Neural cell (in vitro differentiated cells): ENCODE data around the gene TLE4. TPM values are rescaled to one million over a fixed set of nuclear protein-coding genes. Genes with fewer than 3 reads are reported as not detected.
A peak's percentile ranks its signal among the peaks of the same experiment; 100 is the strongest.

Experiments
- H2AFZ ChIP-seq: fragments of 200-600, 300-800 bp; sonication (generic), shearing (Covaris generic); 2 replicates; pipeline ENCODE4 v1.6.0; 2014; ENCODE audit warnings: low read depth, mild to moderate bottlenecking, antibody characterized with exemption, low read length, moderate library complexity
- H3F3A ChIP-seq: fragments of 200-600 bp; shearing (Covaris generic); 2 replicates; pipeline ENCODE4 v1.6.1; 2016; ENCODE audit warnings: mild to moderate bottlenecking, moderate library complexity, mixed read lengths, antibody characterized with exemption, low read length; ENCODE audit not compliant: insufficient read depth, poor library complexity, severe bottlenecking
- H3K27ac ChIP-seq: fragments of 200-600, 300-800 bp; sonication (generic), shearing (Covaris generic); 2 replicates; pipeline ENCODE4 v1.5.1; 2014; ENCODE audit warnings: mild to moderate bottlenecking, low read length, moderate library complexity
- H3K27me3 ChIP-seq: fragments of 300-800, 200-600 bp; sonication (generic), shearing (Covaris generic); 2 replicates; pipeline ENCODE4 v1.6.0; 2014; ENCODE audit warnings: mild to moderate bottlenecking, low read depth, low read length, moderate library complexity; ENCODE audit not compliant: insufficient read depth
- H3K36me3 ChIP-seq: fragments of 300-800, 200-600 bp; sonication (generic), shearing (Covaris generic); 2 replicates; pipeline ENCODE4 v1.5.1; 2014; ENCODE audit warnings: mild to moderate bottlenecking, antibody characterized with exemption, low read length, moderate library complexity; ENCODE audit not compliant: insufficient read depth
- H3K4me2 ChIP-seq: fragments of 300-800, 200-600 bp; sonication (generic), shearing (Covaris generic); 2 replicates; pipeline ENCODE4 v1.6.0; 2014; ENCODE audit warnings: mild to moderate bottlenecking, low read length
- H3K4me3 ChIP-seq: fragments of 300-800, 200-600 bp; sonication (generic), shearing (Covaris generic); 2 replicates; pipeline ENCODE4 v1.5.1; 2014; ENCODE audit warnings: mild to moderate bottlenecking, low read length, moderate library complexity
- H3K79me2 ChIP-seq: fragments of 200-600 bp; shearing (Covaris generic); replicated peaks from 2 replicates; pipeline ENCODE4 v1.6.0; 2014; ENCODE audit warnings: mild to moderate bottlenecking, low read length, moderate library complexity; ENCODE audit not compliant: insufficient read depth
- H3K9ac ChIP-seq: fragments of 300-800, 200-600 bp; sonication (generic), shearing (Covaris generic); 2 replicates; pipeline ENCODE4 v1.6.1; 2016; ENCODE audit warnings: mild to moderate bottlenecking, low read length, mixed read lengths
- H3K9me2 ChIP-seq: fragments of 200-600 bp; shearing (Covaris generic); 2 replicates; pipeline ENCODE4 v1.6.1; 2016; ENCODE audit warnings: mild to moderate bottlenecking, low read length, mixed read lengths; ENCODE audit not compliant: insufficient read depth
- H3K9me3 ChIP-seq: fragments of 200-600, 300-800 bp; sonication (generic), shearing (Covaris generic); 2 replicates; pipeline ENCODE4 v1.6.1; 2016; ENCODE audit warnings: mild to moderate bottlenecking, mixed run types, low read length, moderate library complexity, mixed read lengths
- H4K20me1 ChIP-seq: fragments of 200-600 bp; shearing (Covaris generic); 2 replicates; pipeline ENCODE4 v1.6.1; 2016; ENCODE audit warnings: mild to moderate bottlenecking, mixed run types; ENCODE audit not compliant: insufficient read depth
- CTCF ChIP-seq: fragments of 450-650 bp; IDR thresholded peaks from 2 replicates; pipeline ENCODE4 v1.5.1; 2014; ENCODE audit warnings: antibody characterized with exemption, mild to moderate bottlenecking, moderate library complexity; ENCODE audit not compliant: poor library complexity, severe bottlenecking
- EP300 ChIP-seq: fragments of 450-650 bp; conservative IDR thresholded peaks from 2 replicates; pipeline ENCODE4 v1.6.1; 2014; ENCODE audit warnings: antibody characterized with exemption, mild to moderate bottlenecking, moderate library complexity; ENCODE audit not compliant: poor library complexity, severe bottlenecking
- EZH2 ChIP-seq: fragments of 200-600, 300-800 bp; shearing (Covaris generic), sonication (generic); IDR thresholded peaks from 2 replicates; pipeline ENCODE4 v1.6.1; 2014; ENCODE audit warnings: antibody characterized with exemption, low read length, borderline replicate concordance, mild to moderate bottlenecking; ENCODE audit not compliant: insufficient read depth, poor library complexity, severe bottlenecking
- MXI1 ChIP-seq: fragments of 450-650 bp; conservative IDR thresholded peaks from 2 replicates; pipeline ENCODE4 v1.6.1; 2014; ENCODE audit warnings: antibody characterized with exemption, mild to moderate bottlenecking; ENCODE audit not compliant: poor library complexity, severe bottlenecking
- POLR2AphosphoS5 ChIP-seq: IDR thresholded peaks from 2 replicates; pipeline ENCODE4 v1.6.1; 2012
- RAD21 ChIP-seq: fragments of 450-650 bp; conservative IDR thresholded peaks from 2 replicates; pipeline ENCODE4 v1.6.1; 2014; ENCODE audit warnings: antibody characterized with exemption, mild to moderate bottlenecking, moderate library complexity
- SMC3 ChIP-seq: fragments of 450-650 bp; conservative IDR thresholded peaks from 2 replicates; pipeline ENCODE4 v1.6.1; 2014; ENCODE audit warnings: antibody characterized with exemption, mild to moderate bottlenecking, moderate library complexity; ENCODE audit not compliant: poor library complexity
- TAF1 ChIP-seq: IDR thresholded peaks from 2 replicates; pipeline ENCODE4 v1.6.1; 2012; ENCODE audit warnings: low read depth
- polyA plus RNA-seq: library from polyadenylated mRNA; depleted of rRNA; stranded (reverse); fragments of >200 nt; gene quantifications from 2 replicates; pipeline ENCODE4 v1.2.3, GENCODE V29; 2014
- TF ChIP-seq, protein P1 (sequence below): IDR thresholded peaks from 2 replicates; pipeline ENCODE4 v1.6.1; 2012; ENCODE audit warnings: borderline replicate concordance

TLE4 gene
- polyA plus RNA-seq, 1 donor from 2014 or later = 143 TPM

GRCh38 chr9:79731171-79731890 is 159.6 kb downstream of the TLE4 start:
- peak; percentile 18 for TF ChIP-seq POLR2AphosphoS5
- TF ChIP-seq MXI1 = no peak
- H3K27me3 ChIP-seq = no peaks in the 10 kb centered on the region
- H3K36me3 ChIP-seq = peaks cover 5% of the 10 kb centered on the region
- H3K27ac ChIP-seq = no peak overlapping the region
- H3K9me2 ChIP-seq = no peaks in the 10 kb centered on the region
- no peaks in the 10 kb centered on the region for H3F3A ChIP-seq
- H3K4me3 ChIP-seq = no peak overlapping the region
- H3K9ac ChIP-seq = no peak overlapping the region
- H3K9me3 ChIP-seq = no peaks in the 10 kb centered on the region
- no peak overlapping the region for H2AFZ ChIP-seq
- H3K4me2 ChIP-seq = no peak overlapping the region
- no peaks in the 10 kb centered on the region for H3K79me2 ChIP-seq
- H4K20me1 ChIP-seq = no peaks in the 10 kb centered on the region

DNA sequence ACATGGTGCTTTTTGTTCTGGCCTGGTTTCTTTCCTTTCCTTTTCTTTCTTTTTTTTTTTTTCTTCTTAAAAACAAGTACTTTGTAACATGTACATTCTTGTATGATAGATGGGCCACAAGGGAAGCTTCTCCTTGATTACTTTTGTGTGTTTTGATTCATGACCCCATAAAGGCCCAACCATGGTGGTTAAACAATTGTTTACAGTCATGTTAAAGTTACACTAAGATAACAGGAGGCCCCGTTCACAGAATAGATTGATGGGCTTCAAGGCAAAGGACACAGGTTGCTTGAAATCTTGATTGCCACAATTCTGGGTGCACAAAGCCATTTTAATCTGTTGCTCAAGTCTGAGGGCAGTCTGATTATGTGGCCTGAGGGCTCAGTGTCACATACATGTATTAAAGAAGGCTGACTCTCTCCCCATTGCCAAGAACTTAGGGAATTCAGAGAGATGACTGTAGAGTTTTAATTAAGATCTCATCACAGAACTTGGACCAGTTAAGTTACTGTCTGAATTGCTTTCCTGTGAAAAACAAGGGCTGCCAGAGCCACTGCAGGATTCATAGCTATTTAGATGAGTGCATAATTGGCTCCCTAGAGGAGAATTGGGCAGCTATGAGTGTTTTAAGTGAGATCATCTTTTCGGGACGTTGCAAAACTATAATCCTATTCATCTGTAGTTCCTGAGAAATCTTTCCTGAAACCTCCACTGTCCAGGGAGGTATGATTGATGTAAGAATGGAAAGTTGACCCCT is 163.4 kb downstream of the TLE4 start:
- Histone ChIP-seq H3K4me2 (no peak overlapping the region), H3F3A (no peaks in the 10 kb centered on the region), H3K4me3 (no peak overlapping the region), H3K36me3 (peaks cover 5% of the 10 kb centered on the region), H3K27me3 (no peaks in the 10 kb centered on the region), H3K27ac (no peak overlapping the region), H3K9ac (no peak overlapping the region), H3K9me3 (no peaks in the 10 kb centered on the region), H3K79me2 (no peaks in the 10 kb centered on the region), H4K20me1 (no peaks in the 10 kb centered on the region), H2AFZ (no peak overlapping the region), H3K9me2 (no peaks in the 10 kb centered on the region)
- no peak for TF ChIP-seq EP300
- no peak for TF ChIP-seq CTCF
- no peak for TF ChIP-seq POLR2AphosphoS5
- TF ChIP-seq TAF1 = no peak
- TF ChIP-seq SMC3 = no peak
- TF ChIP-seq EZH2 = no peak
- TF ChIP-seq RAD21 = no peak

DNA sequence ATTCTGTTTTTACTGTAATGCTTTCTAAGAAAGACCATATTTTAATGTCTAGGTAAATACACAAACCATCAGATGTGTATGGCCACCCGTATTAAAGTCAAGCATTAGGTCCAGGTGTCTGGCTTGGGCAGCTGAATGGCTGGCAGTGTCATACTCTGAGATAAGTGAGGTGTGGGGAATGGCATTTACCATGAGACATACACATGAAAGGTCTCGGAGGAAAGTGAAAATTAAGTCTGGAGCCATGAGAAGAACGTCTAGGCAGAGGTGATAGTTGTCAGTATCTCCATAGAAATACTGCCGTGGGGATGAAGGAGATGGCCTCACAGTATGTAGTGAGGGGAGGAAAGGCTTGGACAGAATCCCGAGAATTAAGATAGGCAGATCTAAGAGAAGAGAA is 164.3 kb downstream of the TLE4 start:
- no peaks in the 10 kb centered on the region for H3K79me2 ChIP-seq
- TF ChIP-seq TAF1 (no peak), SMC3 (no peak), RAD21 (no peak), EZH2 (no peak), POLR2AphosphoS5 (no peak), EP300 (no peak), CTCF (no peak), MXI1 (no peak)
- TF ChIP-seq, protein P1, sequence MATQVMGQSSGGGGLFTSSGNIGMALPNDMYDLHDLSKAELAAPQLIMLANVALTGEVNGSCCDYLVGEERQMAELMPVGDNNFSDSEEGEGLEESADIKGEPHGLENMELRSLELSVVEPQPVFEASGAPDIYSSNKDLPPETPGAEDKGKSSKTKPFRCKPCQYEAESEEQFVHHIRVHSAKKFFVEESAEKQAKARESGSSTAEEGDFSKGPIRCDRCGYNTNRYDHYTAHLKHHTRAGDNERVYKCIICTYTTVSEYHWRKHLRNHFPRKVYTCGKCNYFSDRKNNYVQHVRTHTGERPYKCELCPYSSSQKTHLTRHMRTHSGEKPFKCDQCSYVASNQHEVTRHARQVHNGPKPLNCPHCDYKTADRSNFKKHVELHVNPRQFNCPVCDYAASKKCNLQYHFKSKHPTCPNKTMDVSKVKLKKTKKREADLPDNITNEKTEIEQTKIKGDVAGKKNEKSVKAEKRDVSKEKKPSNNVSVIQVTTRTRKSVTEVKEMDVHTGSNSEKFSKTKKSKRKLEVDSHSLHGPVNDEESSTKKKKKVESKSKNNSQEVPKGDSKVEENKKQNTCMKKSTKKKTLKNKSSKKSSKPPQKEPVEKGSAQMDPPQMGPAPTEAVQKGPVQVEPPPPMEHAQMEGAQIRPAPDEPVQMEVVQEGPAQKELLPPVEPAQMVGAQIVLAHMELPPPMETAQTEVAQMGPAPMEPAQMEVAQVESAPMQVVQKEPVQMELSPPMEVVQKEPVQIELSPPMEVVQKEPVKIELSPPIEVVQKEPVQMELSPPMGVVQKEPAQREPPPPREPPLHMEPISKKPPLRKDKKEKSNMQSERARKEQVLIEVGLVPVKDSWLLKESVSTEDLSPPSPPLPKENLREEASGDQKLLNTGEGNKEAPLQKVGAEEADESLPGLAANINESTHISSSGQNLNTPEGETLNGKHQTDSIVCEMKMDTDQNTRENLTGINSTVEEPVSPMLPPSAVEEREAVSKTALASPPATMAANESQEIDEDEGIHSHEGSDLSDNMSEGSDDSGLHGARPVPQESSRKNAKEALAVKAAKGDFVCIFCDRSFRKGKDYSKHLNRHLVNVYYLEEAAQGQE = no peak
- H3F3A ChIP-seq = no peaks in the 10 kb centered on the region
- no peaks in the 10 kb centered on the region for H3K27me3 ChIP-seq
- H3K9me3 ChIP-seq = no peaks in the 10 kb centered on the region
- no peaks in the 10 kb centered on the region for H3K9me2 ChIP-seq
- no peak overlapping the region for H3K4me3 ChIP-seq
- no peak overlapping the region for H3K4me2 ChIP-seq
- H3K9ac ChIP-seq = no peak overlapping the region
- H3K36me3 ChIP-seq = peaks cover under 1% of the 10 kb centered on the region
- H3K27ac ChIP-seq = no peak overlapping the region
- no peaks in the 10 kb centered on the region for H4K20me1 ChIP-seq
- no peak overlapping the region for H2AFZ ChIP-seq
